IMR-90 (cell line): Measurements from ENCODE around the gene D2HGDH. TPM values are rescaled to one million over a fixed set of nuclear protein-coding genes. Genes with fewer than 3 reads are reported as not detected.

Experiments
- ATAC-seq: fragments of 200-7000 bp; cut with Tn5 transposase; 2 replicates; pipeline ENCODE4 v1.9.1; 2020; ENCODE audit warnings: low read depth, mild to moderate bottlenecking, moderate library complexity
- BruUV-seq: library from RNA; stranded (reverse); fragments of 400-500 nt; replicated peaks from 2 replicates; lab custom pipeline; 2021; lab: Mats Ljungman, UMichigan
- CTCF ChIA-PET: fragments of 300-600 bp; formaldehyde crosslinking; extraction: SDS; loops from one replicate; lab custom pipeline; 2021; ENCODE audit warnings: antibody characterized with exemption; lab: Yijun Ruan, JAX
- POLR2A ChIA-PET: fragments of 300-600 bp; sonication (Branson Sonifier 250); formaldehyde crosslinking; loops from one replicate; lab custom pipeline; 2022; ENCODE audit warnings: antibody characterized with exemption; ENCODE audit not compliant: unreplicated experiment; lab: Charles Lee
- DNase-seq: peaks from one replicate; pipeline ENCODE4 v3.0.0; 2013
- H2AFZ ChIP-seq: replicated peaks from 2 replicates; pipeline ENCODE3; 2013; ENCODE audit warnings: low read length, mild to moderate bottlenecking; ENCODE audit not compliant: poor library complexity
- H2AK5ac ChIP-seq: 2 replicates; pipeline ENCODE4 v1.6.1; 2013; ENCODE audit warnings: low read depth, low read length, inconsistent platforms
- H2AK9ac ChIP-seq: replicated peaks from 2 replicates; pipeline ENCODE3; 2013; ENCODE audit warnings: mild to moderate bottlenecking, low read depth, low read length, moderate library complexity; ENCODE audit not compliant: poor library complexity
- H2BK120ac ChIP-seq: 2 replicates; pipeline ENCODE4 v1.6.1; 2013; ENCODE audit warnings: low read depth, low read length, inconsistent platforms
- H2BK15ac ChIP-seq: 3 replicates; pipeline ENCODE4 v1.6.1; 2013; ENCODE audit warnings: low read depth, low read length, inconsistent platforms
- H2BK20ac ChIP-seq: 2 replicates; pipeline ENCODE4 v1.6.1; 2013; ENCODE audit warnings: low read depth, mild to moderate bottlenecking, inconsistent platforms, low read length, moderate library complexity
- H2BK5ac ChIP-seq: 2 replicates; pipeline ENCODE4 v1.6.1; 2013; ENCODE audit warnings: mild to moderate bottlenecking, low read depth, low read length, inconsistent platforms; ENCODE audit not compliant: poor library complexity, severe bottlenecking
- H3K14ac ChIP-seq: replicated peaks from 2 replicates; pipeline ENCODE4 v1.6.1; 2013; ENCODE audit warnings: low read depth, low read length, inconsistent platforms
- H3K18ac ChIP-seq: 2 replicates; pipeline ENCODE4 v1.6.1; 2013; ENCODE audit warnings: low read depth, low read length, control low read depth
- H3K23ac ChIP-seq: 2 replicates; pipeline ENCODE4 v1.6.1; 2013; ENCODE audit warnings: low read depth, low read length, inconsistent platforms
- H3K27ac ChIP-seq: 2 replicates; pipeline ENCODE4 v1.5.1; 2013; ENCODE audit warnings: mild to moderate bottlenecking, control low read depth, low read length; ENCODE audit not compliant: insufficient read depth
- H3K27me3 ChIP-seq: 2 replicates; pipeline ENCODE4 v1.6.1; 2013; ENCODE audit warnings: low read length; ENCODE audit not compliant: control insufficient read depth, insufficient read depth
- H3K36me3 ChIP-seq: 2 replicates; pipeline ENCODE4 v1.6.1; 2013; ENCODE audit warnings: low read length, mixed read lengths; ENCODE audit not compliant: control insufficient read depth, insufficient read depth
- H3K4ac ChIP-seq: 2 replicates; pipeline ENCODE4 v1.6.1; 2013; ENCODE audit warnings: low read depth, low read length, inconsistent platforms
- H3K4me1 ChIP-seq: 2 replicates; pipeline ENCODE4 v1.6.1; 2013; ENCODE audit warnings: low read length, mixed read lengths; ENCODE audit not compliant: control insufficient read depth, insufficient read depth
- H3K4me2 ChIP-seq: 2 replicates; pipeline ENCODE4 v1.6.1; 2013; ENCODE audit warnings: low read depth, mild to moderate bottlenecking, control low read depth, low read length, moderate library complexity
- H3K4me3 ChIP-seq: 2 replicates; pipeline ENCODE4 v1.5.1; 2013; ENCODE audit warnings: low read depth, mild to moderate bottlenecking, control low read depth, low read length, moderate library complexity; ENCODE audit not compliant: insufficient read depth
- H3K56ac ChIP-seq: 2 replicates; pipeline ENCODE4 v1.6.1; 2013; ENCODE audit warnings: low read length, inconsistent platforms; ENCODE audit not compliant: insufficient read depth; ENCODE audit errors: extremely low read depth
- H3K79me1 ChIP-seq, 2 experiments: 2 replicates each; pipeline ENCODE4 v1.6.1; 2013; ENCODE audit warnings: low read length in 2 of 2, inconsistent platforms in 1 of 2, low read depth in 1 of 2
- H3K9ac ChIP-seq: 2 replicates; pipeline ENCODE4 v1.6.1; 2013; ENCODE audit warnings: low read depth, low read length, control low read depth
- H3K9me1 ChIP-seq: 2 replicates; pipeline ENCODE4 v1.6.1; 2013; ENCODE audit warnings: low read length, inconsistent platforms; ENCODE audit not compliant: insufficient read depth
- H3K9me3 ChIP-seq: 2 replicates; pipeline ENCODE4 v1.6.1; 2013; ENCODE audit warnings: low read length; ENCODE audit not compliant: control insufficient read depth, insufficient read depth
- H4K20me1 ChIP-seq: 2 replicates; pipeline ENCODE4 v1.6.1; 2013; ENCODE audit warnings: low read length, inconsistent platforms; ENCODE audit not compliant: insufficient read depth
- H4K5ac ChIP-seq: 2 replicates; pipeline ENCODE4 v1.6.1; 2013; ENCODE audit warnings: mild to moderate bottlenecking, low read depth, low read length, control low read depth
- H4K8ac ChIP-seq, 2 experiments: 2 replicates each; pipeline ENCODE4 v1.6.1; 2013; ENCODE audit warnings: low read depth in 2 of 2, low read length in 2 of 2, control low read depth in 1 of 2, inconsistent platforms in 1 of 2
- H4K91ac ChIP-seq: 2 replicates; pipeline ENCODE4 v1.6.1; 2013; ENCODE audit warnings: low read depth, low read length, inconsistent platforms; ENCODE audit not compliant: insufficient read depth
- MAFK ChIP-seq: IDR thresholded peaks from 2 replicates; pipeline ENCODE4 v1.6.1; 2012; ENCODE audit warnings: low read depth, low read length, improper control_type of control experiment
- MAZ ChIP-seq: IDR thresholded peaks from 2 replicates; pipeline ENCODE4 v1.6.1; 2012; ENCODE audit warnings: low read depth, mild to moderate bottlenecking, low read length, improper control_type of control experiment, moderate library complexity, borderline replicate concordance
- NFE2L2 ChIP-seq: fragments of 150-350 bp; IDR thresholded peaks from 2 replicates; pipeline ENCODE4 v1.6.1; 2016; ENCODE audit warnings: low read depth, mild to moderate bottlenecking, low read length
- POLR2A ChIP-seq: IDR thresholded peaks from 2 replicates; pipeline ENCODE4 v1.6.1; 2012; ENCODE audit warnings: mild to moderate bottlenecking, low read depth, low read length
- USF2 ChIP-seq: fragments of 150-350 bp; IDR thresholded peaks from 2 replicates; pipeline ENCODE4 v1.6.1; 2017; ENCODE audit warnings: mild to moderate bottlenecking, antibody characterized with exemption, low read length, low read depth
- WGBS, 2 experiments: methylation state at CpG; one replicate each; pipeline versions ENCODE4 v1.1.5 to v1.1.7; 2013; ENCODE audit warnings: missing lambda C conversion rate in 2 of 2; ENCODE audit not compliant: insufficient read length in 1 of 2; ENCODE audit errors: extremely low coverage in 2 of 2; 5-methylcytosine and 5-hydroxymethylcytosine counted together
- dilution Hi-C: fragments of 300-500 bp; cut with HindIII; formaldehyde crosslinking; loops from one replicate; pipeline ENCODE4 v1.14.3; 2018; ENCODE audit warnings: low sequenced_read_pairs; ENCODE audit not compliant: unreplicated experiment
- in situ Hi-C: fragments of 300-500 bp; cut with MboI; formaldehyde crosslinking; loops from 3 replicates; pipeline ENCODE4 v1.14.3; 2019; ENCODE audit warnings: low sequenced_read_pairs, inconsistent platforms, mixed read lengths
- intact Hi-C: fragments of 100-400 bp; cut with micrococcal nuclease; formaldehyde crosslinking; loops from 2 replicates; pipeline ENCODE4 v1.10.0; 2022
- polyA plus RNA-seq, 3 experiments: library from polyadenylated mRNA; depleted of rRNA; stranded (reverse); fragments of >200 nt; gene quantifications; 2 replicates each; pipeline ENCODE4 v1.2.3, GENCODE V29; 2012; ENCODE audit warnings: low replicate concordance in 1 of 3
- total RNA-seq: library from RNA; depleted of rRNA; stranded (reverse); fragments of >200 nt; gene quantifications from 2 replicates; pipeline ENCODE4 v1.2.3, GENCODE V29; 2012

Gene D2HGDH
- total and polyA plus RNA-seq, 2 of the 4 experiments (the other 2 are of a cell fraction) = 6.3 to 22.1 TPM

DNA sequence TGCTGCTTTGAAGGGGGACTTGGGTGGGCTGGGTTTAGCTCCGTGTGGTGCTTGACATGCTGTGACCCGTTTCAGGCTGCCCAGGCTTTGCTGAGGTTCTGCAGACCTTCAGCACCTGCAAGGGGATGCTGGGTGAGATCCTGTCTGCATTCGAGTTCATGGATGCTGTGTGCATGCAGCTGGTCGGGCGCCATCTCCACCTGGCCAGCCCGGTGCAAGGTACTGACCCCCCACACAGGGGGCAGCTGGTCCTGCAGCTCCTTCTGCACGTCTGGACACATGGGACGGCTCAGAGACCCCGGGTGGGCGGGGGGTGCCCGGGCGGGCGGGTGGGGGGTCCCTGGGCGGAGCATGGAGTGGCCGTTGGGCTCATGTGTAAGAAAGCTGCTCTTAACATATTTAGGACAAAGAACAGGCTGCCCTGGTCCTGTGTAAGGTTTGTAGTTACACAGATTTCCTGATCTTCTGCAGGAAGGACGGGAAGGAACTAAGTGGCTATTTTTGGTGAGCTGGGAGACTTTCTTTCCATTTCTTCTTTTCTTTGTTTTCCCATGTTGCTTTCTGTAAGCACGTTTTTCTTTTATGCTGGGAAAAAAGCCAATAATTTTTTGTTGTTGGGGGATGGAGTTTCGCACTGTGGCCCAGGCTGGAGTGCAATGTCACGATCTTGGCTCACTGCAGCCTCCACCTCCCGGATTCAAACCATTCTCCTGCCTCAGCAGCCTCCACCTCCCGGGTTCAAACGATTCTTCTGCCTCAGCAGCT, 15.8 kb downstream of the D2HGDH start (continued):
- no peak for TF ChIP-seq POLR2A
- no peak for TF ChIP-seq NFE2L2
- TF ChIP-seq MAZ = no peak
- TF ChIP-seq USF2 = no peak
- no peak for TF ChIP-seq MAFK

DNA sequence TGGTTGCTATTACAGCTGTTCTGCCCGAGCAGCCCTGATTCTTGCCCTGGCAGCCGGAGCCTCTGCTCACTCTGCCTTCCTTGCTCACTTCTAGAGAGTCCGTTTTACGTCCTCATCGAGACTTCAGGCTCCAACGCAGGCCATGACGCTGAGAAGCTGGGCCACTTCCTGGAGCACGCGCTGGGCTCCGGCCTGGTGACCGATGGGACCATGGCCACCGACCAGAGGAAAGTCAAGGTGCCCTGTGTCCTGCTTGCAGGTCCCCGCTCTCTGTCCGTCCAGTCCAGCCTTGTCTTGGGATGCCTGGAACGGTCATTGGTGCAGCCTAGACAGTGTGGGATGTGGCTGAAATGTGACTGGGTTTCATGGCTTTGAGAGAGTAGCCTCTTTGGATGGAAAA, 16.7 kb downstream of the D2HGDH start:
- no peak overlapping the region for H2BK5ac ChIP-seq
- no peak overlapping the region for H3K27ac ChIP-seq
- BruUV-seq = no TSS peak
- no peak overlapping the region for H4K5ac ChIP-seq
- no peak overlapping the region for H3K4me3 ChIP-seq
- H3K18ac ChIP-seq = no peak overlapping the region
- TF ChIP-seq MAZ = no peak
- intact Hi-C loops = no loop called here
- no peaks in the 10 kb centered on the region for H3K27me3 ChIP-seq
- H2AK5ac ChIP-seq = no peak overlapping the region; the same call in 1 of the 2 replicates
- H3K9ac ChIP-seq = no peak overlapping the region
- H2BK15ac ChIP-seq = no peak overlapping the region
- no peak overlapping the region for H3K23ac ChIP-seq
- CTCF ChIA-PET = no interaction called here
- dilution Hi-C loops = no loop called here
- H4K8ac ChIP-seq = no peak overlapping the region
- no peaks in the 10 kb centered on the region for H3K9me1 ChIP-seq
- H2BK20ac ChIP-seq = no peak overlapping the region
- no peak overlapping the region for H2AFZ ChIP-seq
- ATAC-seq = no peak
- no peaks in the 10 kb centered on the region for H3K9me3 ChIP-seq
- H4K91ac ChIP-seq = no peak overlapping the region
- 97% methylated on average over 10 of the region's 15 CpGs; no CpG with 5 or more reads in 1 of the 2 experiments for WGBS, 2 experiments
- no peak overlapping the region for H3K4ac ChIP-seq
- no peaks in the 10 kb centered on the region; the same call in 1 of the 2 replicates for H4K20me1 ChIP-seq
- H3K79me1 ChIP-seq = no peaks in the 10 kb centered on the region
- no peak overlapping the region for H2BK120ac ChIP-seq
- no peak overlapping the region for H3K56ac ChIP-seq
- peaks cover 46% of the 10 kb centered on the region for H3K36me3 ChIP-seq
- no peak overlapping the region for H3K14ac ChIP-seq
- H3K4me2 ChIP-seq = no peak overlapping the region
- POLR2A ChIA-PET = no interaction called here
- peak overlapping the region; percentile 50 for H2AK9ac ChIP-seq
- no peaks in the 10 kb centered on the region for H3K4me1 ChIP-seq
- DNase-seq = no peak
- in situ Hi-C loops = no loop called here
